GM12878 (cell line): ENCODE results near the gene RFXANK. TPM values are rescaled to one million over a fixed set of nuclear protein-coding genes. Genes with fewer than 3 reads are reported as not detected.
A peak's percentile ranks its signal among the peaks of the same experiment; 100 is the strongest.

ENCODE experiments used
- ASH2L ChIP-seq: fragments of 300-600, 200-600 bp; sonication (generic); IDR thresholded peaks from 2 replicates; pipeline ENCODE4 v1.6.1; 2017; ENCODE audit warnings: low read depth, mild to moderate bottlenecking, borderline replicate concordance
- BHLHE40 ChIP-seq, 2 experiments: fragments of 450-650 bp in 1 of 2; IDR thresholded peaks; 2 replicates each; pipeline ENCODE4 v1.6.1; 2011 to 2017; ENCODE audit warnings: low read depth in 2 of 2, borderline replicate concordance in 1 of 2, improper control_type of control experiment in 1 of 2, low read length in 1 of 2, mild to moderate bottlenecking in 1 of 2
- CBX5 ChIP-seq: sonication (generic); IDR thresholded peaks from 2 replicates; pipeline ENCODE4 v1.6.1; 2016; ENCODE audit warnings: low read depth, moderate library complexity, mild to moderate bottlenecking, inconsistent platforms
- DPF2 ChIP-seq: fragments of 450-650 bp; IDR thresholded peaks from 2 replicates; pipeline ENCODE4 v1.6.1; 2017; ENCODE audit warnings: mild to moderate bottlenecking
- E2F8 ChIP-seq: fragments of 450-650 bp; IDR thresholded peaks from 2 replicates; pipeline ENCODE4 v1.6.1; 2018; ENCODE audit warnings: mild to moderate bottlenecking, low read depth, moderate library complexity; ENCODE audit not compliant: partially characterized antibody
- E4F1 ChIP-seq: fragments of 450-650 bp; IDR thresholded peaks from 2 replicates; pipeline ENCODE4 v1.6.1; 2018; ENCODE audit warnings: borderline replicate concordance, mild to moderate bottlenecking; ENCODE audit not compliant: partially characterized antibody
- EGR1 ChIP-seq, 2 experiments: IDR thresholded peaks; 1 replicate in 1 of 2; 2 replicates in 1 of 2; pipeline ENCODE4 v1.6.1; 2011 to 2012; ENCODE audit warnings: low read depth in 2 of 2, low read length in 2 of 2, borderline replicate concordance in 1 of 2, mild to moderate bottlenecking in 1 of 2, moderate library complexity in 1 of 2
- HDAC2 ChIP-seq: fragments of 200-600 bp; sonication (generic); IDR thresholded peaks from 2 replicates; pipeline ENCODE4 v1.6.1; 2017
- KLF5 ChIP-seq: fragments of 450-650 bp; IDR thresholded peaks from 2 replicates; pipeline ENCODE4 v1.6.1; 2014; ENCODE audit warnings: mild to moderate bottlenecking; ENCODE audit not compliant: partially characterized antibody
- MEF2A ChIP-seq: IDR thresholded peaks from 2 replicates; pipeline ENCODE4 v1.6.1; 2011; ENCODE audit warnings: low read depth, mild to moderate bottlenecking, low read length, moderate library complexity; ENCODE audit not compliant: insufficient read depth
- NFYB ChIP-seq: IDR thresholded peaks from 2 replicates; pipeline ENCODE4 v1.6.1; 2011; ENCODE audit warnings: low read depth, mild to moderate bottlenecking, low read length, improper control_type of control experiment, moderate library complexity; ENCODE audit not compliant: insufficient read depth
- NKRF ChIP-seq: fragments of 450-650 bp; conservative IDR thresholded peaks from 2 replicates; pipeline ENCODE4 v1.6.1; 2017; ENCODE audit warnings: mild to moderate bottlenecking, moderate library complexity
- NRF1 ChIP-seq: conservative IDR thresholded peaks from 2 replicates; pipeline ENCODE4 v1.6.1; 2011; ENCODE audit warnings: mild to moderate bottlenecking, low read depth, low read length, improper control_type of control experiment
- PAX5 ChIP-seq: IDR thresholded peaks from 2 replicates; pipeline ENCODE4 v1.6.1; 2011; ENCODE audit warnings: low read depth, low read length, borderline replicate concordance
- SIX5 ChIP-seq: IDR thresholded peaks from 2 replicates; pipeline ENCODE4 v1.6.1; 2011; ENCODE audit warnings: mild to moderate bottlenecking, low read depth, low read length, moderate library complexity; ENCODE audit not compliant: severe bottlenecking
- SMARCA5 ChIP-seq: fragments of 450-650 bp; IDR thresholded peaks from 2 replicates; pipeline ENCODE4 v1.6.1; 2017; ENCODE audit warnings: mild to moderate bottlenecking
- TARDBP ChIP-seq: IDR thresholded peaks from 2 replicates; pipeline ENCODE4 v1.6.1; 2016; ENCODE audit warnings: borderline replicate concordance
- WRNIP1 ChIP-seq: IDR thresholded peaks from 2 replicates; pipeline ENCODE4 v1.6.1; 2011; ENCODE audit warnings: low read depth, low read length, improper control_type of control experiment, borderline replicate concordance
- ZBTB33 ChIP-seq: fragments of 450-650 bp; IDR thresholded peaks from 2 replicates; pipeline ENCODE4 v1.6.1; 2017; ENCODE audit warnings: mild to moderate bottlenecking
- polyA plus RNA-seq, 11 experiments: library from polyadenylated mRNA; depleted of rRNA in 4 of 11; unstranded in 6 of 11; stranded (reverse) in 5 of 11; fragments of >200 nt; fragmentation: Nextera tagmentation in 4 of 11; fragmentation: Illumina TruSeq in 1 of 11; extraction: Ambion mirVana in 4 of 11; extraction: Trizol in 1 of 11; gene quantifications; 1 replicate in 1 of 11; 2 replicates in 10 of 11; pipeline versions ENCODE4 v1.2.1 to v1.2.3, GENCODE V29; 2011 to 2016; ENCODE audit warnings: inconsistent platforms in 2 of 11, missing spikeins in 2 of 11, low read depth in 1 of 11
- total RNA-seq, 4 experiments: library from RNA; depleted of rRNA in 3 of 4; stranded (reverse); fragments of >200 nt in 3 of 4; fragmentation: Illumina TruSeq in 1 of 4; extraction: Trizol in 1 of 4; gene quantifications; 2 replicates each; pipeline versions ENCODE4 v1.2.1 to v1.2.3, GENCODE V29; 2013 to 2021

RFXANK gene
- total and polyA plus RNA-seq, 10 of the 15 experiments (the other 5 are each of a cell fraction or from before 2014, with no cell fraction given): 70.8 to 125 (median 95.7) TPM

- TF ChIP-seq ZBTB33 (peak; percentile 52; the same call in 1 of the 2 replicates), NFYB (peak; percentile 89), SMARCA5 (peak; percentile 79; the same call in 1 of the 2 replicates), ASH2L (peak; percentile 3; the same call in 1 of the 2 replicates), TARDBP (peak; percentile 80), PAX5 (0 out of 2 replicates have a peak, but pooled peaks have one; percentile 11), KLF5 (peak; percentile 92), CBX5 (peak; percentile 81; the same call in 1 of the 2 replicates), WRNIP1 (0 out of 2 replicates have a peak, but pooled peaks have one; percentile 89), SIX5 (peak; percentile 77), DPF2 (peak; percentile 80), HDAC2 (peak; percentile 79; the same call in 1 of the 2 replicates), BHLHE40 (IDR thresholded peaks at IDR 0.05; ENCODE audit: borderline replicate concordance in 1 of 2, low read depth in 2 of 2, low read length in 1 of 2) (peak; percentile 10 to 40; a peak in 2 of 4 replicates), NKRF (0 out of 2 replicates have a peak, but pooled peaks have one; percentile 78), E4F1 (peak; percentile 79), EGR1 (IDR thresholded peaks at IDR 0.05; ENCODE audit: borderline replicate concordance in 1 of 2, low read depth in 2 of 2, low read length in 2 of 2) (peak; percentile 43 to 59; a peak in 2 of 3 replicates), NRF1 (peak; percentile 95), MEF2A (peak; percentile 71; the same call in 1 of the 2 replicates), E2F8 (peak; percentile 88)
Observed at GRCh38 chr19:19192078-19192882, at the start of gene RFXANK, which contains the start of gene BORCS8 (continued).
